HuH-7 (cell line): ENCODE data around the gene ADAM15.
A peak's percentile ranks its signal among the peaks of the same experiment; 100 is the strongest.

Experiments used
- DNase-seq: peaks from one replicate; pipeline ENCODE4 v3.0.0; 2011; ENCODE audit warnings: low spot score

The ADAM15 gene

GRCh38 chr1:155050560-155051341, at the start of gene ADAM15:
TSS of gene ADAM15 (plus strand) at chr1:155051316. CDS start at chr1:155051387, 71 bp downstream.
- peak; percentile 98 for DNase-seq

GRCh38 chr1:155001425-155001674, 49.8 kb upstream of the ADAM15 start:
- peak; percentile 50 for DNase-seq

- DNase-seq = peak; percentile 99
Measured at GRCh38 chr1:155001675-155002463, 49.2 kb upstream of the ADAM15 start.

GRCh38 chr1:155002464-155003226, 48.5 kb upstream of the ADAM15 start, which contains the start of gene ZBTB7B:
TSS of gene ZBTB7B (plus strand) at chr1:155002802. CDS start at chr1:155014661, 11,859 bp downstream.
- peak; percentile 71 for DNase-seq

- DNase-seq = no peak
Measured at GRCh38 chr1:155003227-155003765, 47.8 kb upstream of the ADAM15 start.

- DNase-seq = peak; percentile 79
Measured at GRCh38 chr1:155003766-155004351, 47.3 kb upstream of the ADAM15 start.

- DNase-seq = no peak
Measured at GRCh38 chr1:155004352-155005075, 46.6 kb upstream of the ADAM15 start.

GRCh38 chr1:155005076-155006011, 45.8 kb upstream of the ADAM15 start:
- DNase-seq = no peak

GRCh38 chr1:155006601-155007101, 44.5 kb upstream of the ADAM15 start:
- DNase-seq = peak; percentile 55

- no peak for DNase-seq
Measured at GRCh38 chr1:155007251-155007828, 43.8 kb upstream of the ADAM15 start.

GRCh38 chr1:155008015-155008941, 42.8 kb upstream of the ADAM15 start:
- no peak for DNase-seq

- DNase-seq = no peak
Measured at GRCh38 chr1:155009221-155009711, 41.9 kb upstream of the ADAM15 start.

GRCh38 chr1:155009742-155010141, 41.4 kb upstream of the ADAM15 start:
- no peak for DNase-seq

GRCh38 chr1:155010211-155010918, 40.8 kb upstream of the ADAM15 start:
- no peak for DNase-seq

- DNase-seq = no peak
Measured at GRCh38 chr1:155011004-155011416, 40.1 kb upstream of the ADAM15 start.

- no peak for DNase-seq
Measured at GRCh38 chr1:155011437-155012025, 39.6 kb upstream of the ADAM15 start.

GRCh38 chr1:155012026-155012546, 39.0 kb upstream of the ADAM15 start:
- DNase-seq = no peak
